Esophagus squamous epithelium (tissue), 4 donors: ENCODE measurements around the gene CARD8.

ENCODE experiments used
- CTCF ChIP-seq, 6 experiments: fragments of 450-650 bp in 4 of 6; fragments of 200-600 bp in 2 of 6; sonication (generic) in 2 of 6; IDR thresholded peaks; one replicate each; pipeline ENCODE4 v1.5.1; 2016 to 2019; ENCODE audit warnings: antibody characterized with exemption in 6 of 6, mild to moderate bottlenecking in 4 of 6, moderate library complexity in 4 of 6
- POLR2A ChIP-seq, 4 donors: fragments of 450-650 bp; IDR thresholded peaks; one replicate each; pipeline ENCODE4 v1.6.1; 2017; ENCODE audit warnings: antibody characterized with exemption in 4 of 4, mild to moderate bottlenecking in 4 of 4, moderate library complexity in 3 of 4

- TF ChIP-seq CTCF (IDR thresholded peaks at IDR 0.05): no peak
- no peak for TF ChIP-seq POLR2A (IDR thresholded peaks at IDR 0.05)
These were observed 11.4 kb downstream of the CARD8 start for GRCh38 chr19:48244281-48244680.
